ENCODE data around the gene RTP5.
A peak's percentile ranks its signal among the peaks of the same experiment; 100 is the strongest.

RTP5 gene

GRCh38 chr2:241858206-241859016 is 11.1 kb upstream of the RTP5 start, which contains the start of gene PDCD1:
PDCD1 (minus strand) TSS chr2:241858894; CDS start chr2:241858838, 56 bp downstream.
- H3K9me3 ChIP-seq (ENCODE audit: insufficient read depth, low read length, severe bottlenecking), result no peaks in the 10 kb centered on the region
- H3K79me2 ChIP-seq (ENCODE audit: insufficient read depth, low read length), result no peaks in the 10 kb centered on the region
- peak within 1 kb of the TSS; percentile 67 for H3K27ac ChIP-seq (ENCODE audit: low read length)
- ATAC-seq (ENCODE audit: insufficient read depth, low read depth), result no peak
- H3K4me2 ChIP-seq (ENCODE audit: insufficient read depth, low read length), result peak within 1 kb of the TSS; percentile 49
- peak within 1 kb of the TSS; percentile 10; the same call in 1 of the 2 replicates for H3K9ac ChIP-seq (ENCODE audit: low read depth, low read length)
- H3K4me1 ChIP-seq (ENCODE audit: insufficient read depth, low read length), result peaks cover 28% of the 10 kb centered on the region
- peaks cover 17% of the 10 kb centered on the region; the same call in 1 of the 2 replicates for H4K20me1 ChIP-seq (ENCODE audit: insufficient read depth, low read length)
- H3K4me3 ChIP-seq (ENCODE audit: low read depth in 1 of 2, low read length in 2 of 2), result peak within 1 kb of the TSS in 1 of 2 experiments; percentile 28; a peak in 1 of 4 replicates
- TF ChIP-seq EZH2 (IDR thresholded peaks at IDR 0.05; ENCODE audit: borderline replicate concordance, low read depth, low read length, severe bottlenecking), result no peak
- no peak for TF ChIP-seq CTCF (IDR thresholded peaks at IDR 0.05; ENCODE audit: borderline replicate concordance, extremely low read depth, low read length, poor library complexity, severe bottlenecking)
- no peak for DNase-seq
- H2AFZ ChIP-seq (ENCODE audit: low read depth, low read length), result no peak within 1 kb of the TSS
- peaks cover 7% of the 10 kb centered on the region for H3K27me3 ChIP-seq (ENCODE audit: insufficient read depth, low read length, poor library complexity)
- no peaks in the 10 kb centered on the region for H3K36me3 ChIP-seq (ENCODE audit: insufficient read depth, low read length)

GRCh38 chr2:241859017-241859435 is 10.5 kb upstream of the RTP5 start:
- Histone ChIP-seq H3K27ac (ENCODE audit: low read length) (0 out of 2 replicates have a peak overlapping the region, but pooled peaks have one; percentile 67), H3K36me3 (ENCODE audit: insufficient read depth, low read length) (no peaks in the 10 kb centered on the region), H3K79me2 (ENCODE audit: insufficient read depth, low read length) (no peaks in the 10 kb centered on the region), H3K9ac (ENCODE audit: low read depth, low read length) (peak overlapping the region; percentile 10; the same call in 1 of the 2 replicates), H2AFZ (ENCODE audit: low read depth, low read length) (no peak overlapping the region), H4K20me1 (ENCODE audit: insufficient read depth, low read length) (peaks cover 17% of the 10 kb centered on the region; the same call in 1 of the 2 replicates), H3K9me3 (ENCODE audit: insufficient read depth, low read length, severe bottlenecking) (no peaks in the 10 kb centered on the region), H3K27me3 (ENCODE audit: insufficient read depth, low read length, poor library complexity) (peaks cover 9% of the 10 kb centered on the region), H3K4me2 (ENCODE audit: insufficient read depth, low read length) (peak overlapping the region; percentile 49), H3K4me3 (ENCODE audit: low read depth in 1 of 2, low read length in 2 of 2) (peak overlapping the region in 1 of 2 experiments; percentile 28; a peak in 1 of 4 replicates), H3K4me1 (ENCODE audit: insufficient read depth, low read length) (peaks cover 34% of the 10 kb centered on the region)
- no peak for TF ChIP-seq CTCF (IDR thresholded peaks at IDR 0.05; ENCODE audit: borderline replicate concordance, extremely low read depth, low read length, poor library complexity, severe bottlenecking)
- no peak for ATAC-seq (ENCODE audit: insufficient read depth, low read depth)
- DNase-seq, result no peak

- Histone ChIP-seq H3K4me3 (ENCODE audit: low read depth in 1 of 2, low read length in 2 of 2) (peak overlapping the region in 1 of 2 experiments; percentile 28; a peak in 1 of 4 replicates), H3K79me2 (ENCODE audit: insufficient read depth, low read length) (no peaks in the 10 kb centered on the region), H3K4me2 (ENCODE audit: insufficient read depth, low read length) (peak overlapping the region; percentile 49), H3K9me3 (ENCODE audit: insufficient read depth, low read length, severe bottlenecking) (no peaks in the 10 kb centered on the region), H3K9ac (ENCODE audit: low read depth, low read length) (peak overlapping the region; percentile 10; the same call in 1 of the 2 replicates), H3K27me3 (ENCODE audit: insufficient read depth, low read length, poor library complexity) (peaks cover 9% of the 10 kb centered on the region), H3K27ac (ENCODE audit: low read length) (peak overlapping the region; percentile 67), H2AFZ (ENCODE audit: low read depth, low read length) (no peak overlapping the region), H3K4me1 (ENCODE audit: insufficient read depth, low read length) (peaks cover 40% of the 10 kb centered on the region), H3K36me3 (ENCODE audit: insufficient read depth, low read length) (no peaks in the 10 kb centered on the region), H4K20me1 (ENCODE audit: insufficient read depth, low read length) (peaks cover 17% of the 10 kb centered on the region; the same call in 1 of the 2 replicates)
- DNase-seq, result peak; percentile 78
- TF ChIP-seq CTCF (IDR thresholded peaks at IDR 0.05; ENCODE audit: borderline replicate concordance, extremely low read depth, low read length, poor library complexity, severe bottlenecking) (peak; percentile 17), EZH2 (IDR thresholded peaks at IDR 0.05; ENCODE audit: borderline replicate concordance, low read depth, low read length, severe bottlenecking) (no peak)
- peak; percentile 78 for ATAC-seq (ENCODE audit: insufficient read depth, low read depth)
These were observed 9.9 kb upstream of the RTP5 start for GRCh38 chr2:241859436-241860183.
